ENCODE measurements around the gene SHANK2.

The SHANK2 gene

DNA sequence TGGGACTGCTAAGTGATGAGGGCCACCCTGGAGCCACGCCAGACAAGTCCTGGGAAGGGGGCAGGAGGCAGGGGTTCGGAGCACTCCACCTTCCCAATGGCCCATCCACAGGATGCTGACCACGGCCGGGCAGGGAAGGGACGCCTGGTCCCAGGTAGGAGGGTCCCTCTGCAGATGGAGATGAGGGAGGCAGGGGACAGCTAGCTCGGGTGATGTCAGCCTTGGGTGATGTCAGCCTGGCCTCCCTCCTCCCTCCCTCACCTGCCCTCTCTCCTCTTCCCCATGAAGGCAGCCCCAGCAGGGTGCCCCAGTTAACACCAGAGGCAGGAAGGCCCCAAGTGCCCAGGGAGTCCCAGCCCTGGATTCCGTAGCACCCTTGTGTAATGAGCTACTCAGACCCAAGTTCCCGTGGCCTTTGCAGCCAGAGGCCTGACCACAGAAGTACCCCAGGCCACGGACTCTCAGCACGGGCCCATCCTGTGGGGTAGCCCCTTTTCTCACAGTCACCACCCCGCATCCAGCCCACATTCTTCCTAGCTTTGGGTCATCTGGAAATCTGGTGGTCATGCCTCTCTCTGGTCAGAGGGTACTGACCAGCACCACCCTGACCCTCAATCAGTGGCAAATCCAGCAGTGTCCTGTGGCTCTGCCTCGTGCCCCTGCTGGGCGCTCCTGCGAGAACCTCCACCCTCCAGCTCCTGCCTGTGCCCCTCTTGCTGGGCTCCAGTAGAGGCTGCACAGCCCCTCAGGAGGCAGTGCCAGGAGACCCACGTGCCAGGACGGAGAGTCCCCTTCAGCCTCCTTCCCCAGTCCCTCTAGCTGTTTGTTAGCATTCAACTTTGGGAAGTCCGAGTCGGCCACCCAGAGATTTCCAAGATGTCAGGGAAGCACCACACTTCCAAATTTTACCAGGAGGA is 47.4 kb downstream of the SHANK2 start:
- Histone ChIP-seq H3K27me3 (no peaks in the 10 kb centered on the region; the same call in 1 of the 2 replicates), H3K36me3 (no peaks in the 10 kb centered on the region), H3K4me1 (no peaks in the 10 kb centered on the region), H3K9me3 (no peaks in the 10 kb centered on the region), H3K4me3 (ENCODE audit: low read depth, low read length) (no peak overlapping the region)
- DNase-seq: no peak
- TF ChIP-seq, protein P1, sequence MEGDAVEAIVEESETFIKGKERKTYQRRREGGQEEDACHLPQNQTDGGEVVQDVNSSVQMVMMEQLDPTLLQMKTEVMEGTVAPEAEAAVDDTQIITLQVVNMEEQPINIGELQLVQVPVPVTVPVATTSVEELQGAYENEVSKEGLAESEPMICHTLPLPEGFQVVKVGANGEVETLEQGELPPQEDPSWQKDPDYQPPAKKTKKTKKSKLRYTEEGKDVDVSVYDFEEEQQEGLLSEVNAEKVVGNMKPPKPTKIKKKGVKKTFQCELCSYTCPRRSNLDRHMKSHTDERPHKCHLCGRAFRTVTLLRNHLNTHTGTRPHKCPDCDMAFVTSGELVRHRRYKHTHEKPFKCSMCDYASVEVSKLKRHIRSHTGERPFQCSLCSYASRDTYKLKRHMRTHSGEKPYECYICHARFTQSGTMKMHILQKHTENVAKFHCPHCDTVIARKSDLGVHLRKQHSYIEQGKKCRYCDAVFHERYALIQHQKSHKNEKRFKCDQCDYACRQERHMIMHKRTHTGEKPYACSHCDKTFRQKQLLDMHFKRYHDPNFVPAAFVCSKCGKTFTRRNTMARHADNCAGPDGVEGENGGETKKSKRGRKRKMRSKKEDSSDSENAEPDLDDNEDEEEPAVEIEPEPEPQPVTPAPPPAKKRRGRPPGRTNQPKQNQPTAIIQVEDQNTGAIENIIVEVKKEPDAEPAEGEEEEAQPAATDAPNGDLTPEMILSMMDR (IDR thresholded peaks at IDR 0.05; ENCODE audit: low read depth, low read length): no peak

DNA sequence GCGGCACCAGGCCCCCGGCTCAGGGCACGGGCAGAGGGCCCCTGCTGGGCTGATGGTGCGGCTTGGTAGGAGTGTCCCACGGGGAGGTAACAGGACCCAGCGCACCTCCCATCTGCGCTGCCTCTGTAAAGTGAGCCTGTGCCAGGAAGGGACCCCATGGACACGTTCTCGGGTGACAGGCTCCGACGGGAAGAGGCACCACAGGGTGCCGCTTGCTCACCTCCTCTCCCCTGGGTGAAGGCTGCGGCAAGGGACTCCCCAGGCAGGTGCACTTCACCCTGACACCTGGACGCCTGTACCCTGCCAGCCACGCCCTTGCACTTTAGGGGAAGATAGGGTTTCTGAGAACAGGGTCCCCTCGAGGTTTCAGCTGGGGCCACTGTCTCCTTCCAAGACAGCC is 48.1 kb downstream of the SHANK2 start:
- TF ChIP-seq, protein P1 (IDR thresholded peaks at IDR 0.05; ENCODE audit: low read depth, low read length): no peak
- H3K36me3 ChIP-seq: no peaks in the 10 kb centered on the region
- H3K9me3 ChIP-seq: no peaks in the 10 kb centered on the region
- H3K4me1 ChIP-seq: no peaks in the 10 kb centered on the region
- H3K4me3 ChIP-seq (ENCODE audit: low read depth, low read length): no peak overlapping the region
- H3K27me3 ChIP-seq: no peaks in the 10 kb centered on the region; the same call in 1 of the 2 replicates
- DNase-seq: no peak

DNA sequence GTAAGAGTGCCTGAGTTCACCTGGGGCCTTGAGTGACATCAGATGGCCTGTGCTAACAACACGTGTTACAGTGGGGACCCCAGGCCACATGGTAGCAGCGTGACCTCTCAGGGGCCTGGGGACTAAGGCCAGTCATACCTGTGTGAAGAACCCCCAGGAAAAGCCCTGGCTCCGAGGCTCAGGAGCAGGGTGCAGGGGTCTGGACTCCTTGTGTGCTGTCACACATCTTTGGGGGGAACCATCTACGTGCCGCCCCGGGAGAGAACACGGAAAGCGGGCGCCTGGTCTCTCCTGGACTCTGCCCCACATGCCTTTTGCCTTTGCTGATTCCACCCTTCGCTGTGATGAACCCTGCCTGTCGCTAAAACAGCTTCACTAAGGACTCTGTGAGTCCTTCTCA is 48.7 kb downstream of the SHANK2 start:
- no peak overlapping the region for H3K4me3 ChIP-seq (ENCODE audit: low read depth, low read length)
- DNase-seq: no peak
- no peaks in the 10 kb centered on the region for H3K27me3 ChIP-seq
- H3K4me1 ChIP-seq: no peaks in the 10 kb centered on the region
- no peaks in the 10 kb centered on the region for H3K9me3 ChIP-seq
- TF ChIP-seq, protein P1 (IDR thresholded peaks at IDR 0.05; ENCODE audit: low read depth, low read length): no peak
- no peaks in the 10 kb centered on the region for H3K36me3 ChIP-seq

DNA sequence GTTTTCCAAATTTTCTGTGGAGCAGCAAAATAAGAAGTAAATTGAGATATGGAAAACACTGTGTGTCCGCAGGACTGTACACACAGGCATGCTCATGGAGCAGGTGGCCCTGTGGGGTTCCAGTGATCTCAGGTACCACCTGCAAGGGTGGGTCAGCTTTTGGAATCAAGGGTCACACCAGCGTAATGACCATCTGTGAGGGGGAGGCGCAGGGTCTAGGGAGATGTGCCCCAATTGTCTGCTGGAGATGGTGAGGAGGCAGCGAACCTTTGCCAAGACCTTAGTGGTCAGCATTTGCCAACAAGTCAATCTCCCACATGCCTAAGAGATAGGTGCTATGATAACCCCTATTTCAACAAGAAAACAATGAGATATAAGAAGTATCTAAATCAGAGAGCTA is 49.4 kb downstream of the SHANK2 start:
- H3K27me3 ChIP-seq: no peaks in the 10 kb centered on the region
- H3K4me1 ChIP-seq: no peaks in the 10 kb centered on the region
- DNase-seq: no peak
- no peak overlapping the region for H3K4me3 ChIP-seq (ENCODE audit: low read depth, low read length)
- H3K36me3 ChIP-seq: no peaks in the 10 kb centered on the region
- H3K9me3 ChIP-seq: no peaks in the 10 kb centered on the region
- TF ChIP-seq, protein P1 (IDR thresholded peaks at IDR 0.05; ENCODE audit: low read depth, low read length): no peak

DNA sequence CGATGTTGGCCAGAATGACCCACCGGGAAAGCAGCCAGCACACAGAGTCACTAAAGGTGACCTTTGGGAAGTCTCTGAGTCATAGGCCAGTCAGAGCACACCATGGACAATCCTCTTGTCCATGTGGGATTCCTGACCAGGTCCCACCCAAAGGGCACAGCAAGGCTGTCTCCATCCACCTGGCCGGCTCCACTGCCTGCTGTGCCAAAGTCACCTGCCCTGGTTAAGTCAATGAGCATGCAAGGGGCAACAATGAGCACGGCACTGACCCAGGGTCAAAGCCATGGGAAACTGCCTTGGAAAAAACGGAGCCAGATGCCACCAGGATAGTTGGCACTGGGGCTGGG is 49.8 kb downstream of the SHANK2 start:
- TF ChIP-seq, protein P1 (IDR thresholded peaks at IDR 0.05; ENCODE audit: low read depth, low read length): no peak
- Histone ChIP-seq H3K27me3 (no peaks in the 10 kb centered on the region), H3K4me3 (ENCODE audit: low read depth, low read length) (no peak overlapping the region), H3K9me3 (no peaks in the 10 kb centered on the region), H3K4me1 (no peaks in the 10 kb centered on the region), H3K36me3 (no peaks in the 10 kb centered on the region)
- DNase-seq: no peak
